ENCODE measurements around the gene CCNY. TPM values are rescaled to one million over a fixed set of nuclear protein-coding genes. Genes with fewer than 3 reads are reported as not detected.
A peak's percentile ranks its signal among the peaks of the same experiment; 100 is the strongest.

CCNY gene
- total RNA-seq (61.7 and 64.9 TPM in 2 replicates), polyA plus RNA-seq (34.1 and 34.3 TPM in 2 replicates), polyA minus RNA-seq (23.9 and 39.2 TPM in 2 replicates)
- 45.5 TPM for total RNA-seq (2013)

DNA sequence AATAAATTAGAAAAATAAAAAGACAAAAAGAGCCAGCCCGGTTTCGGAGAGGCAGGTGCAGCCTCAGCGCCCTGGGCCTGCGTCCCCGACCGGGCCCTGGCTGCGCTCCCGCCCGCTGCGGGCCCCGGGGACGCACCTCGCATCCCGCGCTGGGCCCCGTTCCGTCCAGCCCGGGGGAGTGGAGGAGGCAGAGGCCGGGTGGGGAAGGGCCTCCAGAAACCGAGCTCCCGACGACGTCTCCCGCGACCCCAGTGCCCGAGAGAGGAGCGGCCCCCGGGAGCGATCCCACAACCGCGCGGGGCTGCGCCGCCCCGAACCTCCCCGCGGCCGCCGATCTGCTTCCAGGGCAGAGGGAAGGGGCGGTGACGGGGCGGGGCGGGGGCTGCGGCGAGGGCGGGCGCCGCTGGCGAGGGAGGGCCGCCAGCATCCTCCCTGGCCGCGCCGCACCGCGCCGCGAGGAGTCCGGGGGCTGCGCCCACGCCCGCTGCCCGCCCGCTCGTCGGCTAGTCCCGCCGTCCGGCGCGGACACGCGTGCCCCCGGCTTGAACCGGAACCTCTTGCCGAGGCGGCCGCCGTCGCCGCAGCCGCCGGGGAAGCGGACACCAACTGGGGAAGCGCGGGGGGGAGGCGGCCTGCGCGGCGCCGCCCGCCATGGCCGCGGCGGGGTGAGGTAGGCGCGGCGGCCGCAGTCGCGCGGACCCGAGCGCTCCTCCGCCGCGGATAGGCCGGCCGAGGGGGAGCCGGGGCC lies at the start of gene CCNY:
TSS of gene CCNY (plus strand) at position 426 of the 748 bp plus-strand sequence. CDS start 545 bp downstream, outside the sequence.
- Histone ChIP-seq H3K79me2 (ENCODE audit: control insufficient read depth, insufficient read depth, low read length) (peaks cover 68% of the 10 kb centered on the region), H3K9me3 (ENCODE audit: control extremely low read depth in 1 of 3, control insufficient read depth in 2 of 3, insufficient read depth in 1 of 3, low read length in 2 of 3) (no peaks in the 10 kb centered on the region), H3K9ac (ENCODE audit: low read length) (peak within 1 kb of the TSS; percentile 79), H3K4me1 (ENCODE audit: control insufficient read depth in 2 of 2, insufficient read depth in 2 of 2, low read length in 2 of 2) (peaks cover 34% of the 10 kb centered on the region in 2 donors), H2AFZ (ENCODE audit: insufficient read depth, low read depth, low read length, poor library complexity, severe bottlenecking) (peak within 1 kb of the TSS; percentile 93), H3K36me3 (replicated peaks in 1 of 2; ENCODE audit: control extremely low read depth in 1 of 2, control insufficient read depth in 1 of 2, extremely low read depth in 1 of 2, insufficient read depth in 2 of 2, low read length in 1 of 2) (peaks cover 0 to 2% of the 10 kb centered on the region in 2 experiments), H4K20me1 (ENCODE audit: control insufficient read depth, insufficient read depth, low read length, poor library complexity, severe bottlenecking) (peaks cover 43% of the 10 kb centered on the region), H3K4me3 (ENCODE audit: control extremely low read depth in 1 of 5, extremely low read depth in 1 of 5, insufficient read depth in 1 of 5, low read depth in 2 of 5, low read length in 4 of 5) (peak within 1 kb of the TSS; percentile 50 to 90 (median 74)), H3K4me2 (replicated peaks; ENCODE audit: low read depth, low read length, poor library complexity, severe bottlenecking) (peak within 1 kb of the TSS; percentile 94), H3K27me3 (replicated peaks in 1 of 4; ENCODE audit: control extremely low read depth in 1 of 4, control insufficient read depth in 3 of 4, insufficient read depth in 4 of 4, low read length in 3 of 4) (no peaks in the 10 kb centered on the region), H3K27ac (ENCODE audit: low read length in 2 of 2) (peak within 1 kb of the TSS; percentile 43 to 77)
- intact Hi-C loops (cut with micrococcal nuclease), result loop anchor here (1.0 to 5.0 kb wide), 5 partner anchors 43 to 306 kb away; partner anchors contain the start of genes CUL2 and FZD8
- TF ChIP-seq EZH2 (IDR thresholded peaks at IDR 0.05; ENCODE audit: borderline replicate concordance, insufficient read depth, low read depth, low read length, poor library complexity, severe bottlenecking), result no peak
- TF ChIP-seq, protein P1, sequence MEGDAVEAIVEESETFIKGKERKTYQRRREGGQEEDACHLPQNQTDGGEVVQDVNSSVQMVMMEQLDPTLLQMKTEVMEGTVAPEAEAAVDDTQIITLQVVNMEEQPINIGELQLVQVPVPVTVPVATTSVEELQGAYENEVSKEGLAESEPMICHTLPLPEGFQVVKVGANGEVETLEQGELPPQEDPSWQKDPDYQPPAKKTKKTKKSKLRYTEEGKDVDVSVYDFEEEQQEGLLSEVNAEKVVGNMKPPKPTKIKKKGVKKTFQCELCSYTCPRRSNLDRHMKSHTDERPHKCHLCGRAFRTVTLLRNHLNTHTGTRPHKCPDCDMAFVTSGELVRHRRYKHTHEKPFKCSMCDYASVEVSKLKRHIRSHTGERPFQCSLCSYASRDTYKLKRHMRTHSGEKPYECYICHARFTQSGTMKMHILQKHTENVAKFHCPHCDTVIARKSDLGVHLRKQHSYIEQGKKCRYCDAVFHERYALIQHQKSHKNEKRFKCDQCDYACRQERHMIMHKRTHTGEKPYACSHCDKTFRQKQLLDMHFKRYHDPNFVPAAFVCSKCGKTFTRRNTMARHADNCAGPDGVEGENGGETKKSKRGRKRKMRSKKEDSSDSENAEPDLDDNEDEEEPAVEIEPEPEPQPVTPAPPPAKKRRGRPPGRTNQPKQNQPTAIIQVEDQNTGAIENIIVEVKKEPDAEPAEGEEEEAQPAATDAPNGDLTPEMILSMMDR (IDR thresholded peaks at IDR 0.05), result no peak
- H3K4me1 Mint-ChIP-seq, result peaks cover 56% of the 10 kb centered on the region
- DNase-seq, result peak; percentile 83
- H3K9me3 Mint-ChIP-seq (ENCODE audit: insufficient read depth), result no peaks in the 10 kb centered on the region
- H3K27ac Mint-ChIP-seq, result peak within 1 kb of the TSS; percentile 82
- ChIA-PET CTCF (interaction anchor here (1.5 kb wide), 1 partner anchor 141 kb away, joined by 3 read pairs; no protein-coding TSS in a partner anchor), POLR2A (interaction anchor here (0.6 kb wide), 1 partner anchor 187 kb away, joined by 3 read pairs; no protein-coding TSS in a partner anchor)
- H3K4me3 Mint-ChIP-seq, result peak within 1 kb of the TSS; percentile 87
- no peaks in the 10 kb centered on the region for H3K27me3 Mint-ChIP-seq
- under 1% methylated on average over 105 of the region's 109 CpGs for WGBS (ENCODE audit: insufficient coverage)
- peak; percentile 87 for ATAC-seq (ENCODE audit: low read depth)

DNA sequence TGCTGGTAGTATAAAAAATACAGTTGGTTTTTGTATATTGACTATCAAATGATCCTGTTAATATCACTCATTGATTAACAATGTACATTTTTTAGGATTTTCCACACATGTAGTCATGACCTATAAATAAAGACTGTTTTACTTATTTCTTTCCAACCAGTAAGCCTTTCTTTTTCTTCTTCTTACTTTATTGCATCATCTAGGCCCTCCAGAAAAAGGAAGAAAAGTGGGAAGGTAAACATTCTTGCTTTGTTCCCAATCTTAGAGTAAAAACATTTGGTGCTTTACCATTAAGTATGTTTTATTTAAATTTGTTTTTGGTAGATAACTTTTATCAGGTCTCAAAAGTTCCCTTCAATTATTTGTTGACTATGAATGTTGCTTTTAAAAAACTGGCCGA lies 47.1 kb upstream of the CCNY start:
- no peaks in the 10 kb centered on the region for H4K20me1 ChIP-seq (ENCODE audit: control insufficient read depth, insufficient read depth, low read length, poor library complexity, severe bottlenecking)
- no peaks in the 10 kb centered on the region for H3K79me2 ChIP-seq (ENCODE audit: control insufficient read depth, insufficient read depth, low read length)
- H3K4me3 ChIP-seq (ENCODE audit: control extremely low read depth in 1 of 5, extremely low read depth in 1 of 5, insufficient read depth in 1 of 5, low read depth in 2 of 5, low read length in 4 of 5), result no peak overlapping the region
- Mint-ChIP-seq H3K4me1 (no peaks in the 10 kb centered on the region), H3K27ac (no peak overlapping the region), H3K4me3 (no peak overlapping the region), H3K27me3 (peaks cover 7% of the 10 kb centered on the region), H3K9me3 (ENCODE audit: insufficient read depth) (no peaks in the 10 kb centered on the region)
- DNase-seq (no peak), ATAC-seq (ENCODE audit: low read depth) (no peak)
- no peaks in the 10 kb centered on the region for H3K4me1 ChIP-seq (ENCODE audit: control insufficient read depth in 2 of 2, insufficient read depth in 2 of 2, low read length in 2 of 2)
- no peaks in the 10 kb centered on the region for H3K27me3 ChIP-seq (replicated peaks in 1 of 4; ENCODE audit: control extremely low read depth in 1 of 4, control insufficient read depth in 3 of 4, insufficient read depth in 4 of 4, low read length in 3 of 4)
- H3K36me3 ChIP-seq (replicated peaks in 1 of 2; ENCODE audit: control extremely low read depth in 1 of 2, control insufficient read depth in 1 of 2, extremely low read depth in 1 of 2, insufficient read depth in 2 of 2, low read length in 1 of 2), result no peaks in the 10 kb centered on the region
- H3K9me3 ChIP-seq (ENCODE audit: control extremely low read depth in 1 of 3, control insufficient read depth in 2 of 3, insufficient read depth in 1 of 3, low read length in 2 of 3), result no peaks in the 10 kb centered on the region
- H3K9ac ChIP-seq (ENCODE audit: low read length), result no peak overlapping the region
- ChIA-PET CTCF (no interaction called here), POLR2A (no interaction called here)
- no peak overlapping the region for H2AFZ ChIP-seq (ENCODE audit: insufficient read depth, low read depth, low read length, poor library complexity, severe bottlenecking)
- WGBS (ENCODE audit: insufficient coverage), result 20% methylated on average over 1 of the region's 1 CpG
- intact Hi-C loops (cut with micrococcal nuclease), result no loop called here
- no peak overlapping the region for H3K27ac ChIP-seq (ENCODE audit: low read length in 2 of 2)
- H3K4me2 ChIP-seq (replicated peaks; ENCODE audit: low read depth, low read length, poor library complexity, severe bottlenecking), result no peak overlapping the region
- no peak for TF ChIP-seq EZH2 (IDR thresholded peaks at IDR 0.05; ENCODE audit: borderline replicate concordance, insufficient read depth, low read depth, low read length, poor library complexity, severe bottlenecking)
- TF ChIP-seq, protein P1 (IDR thresholded peaks at IDR 0.05), result no peak
